Measurements from ENCODE around the gene TBC1D14.

Gene TBC1D14

DNA sequence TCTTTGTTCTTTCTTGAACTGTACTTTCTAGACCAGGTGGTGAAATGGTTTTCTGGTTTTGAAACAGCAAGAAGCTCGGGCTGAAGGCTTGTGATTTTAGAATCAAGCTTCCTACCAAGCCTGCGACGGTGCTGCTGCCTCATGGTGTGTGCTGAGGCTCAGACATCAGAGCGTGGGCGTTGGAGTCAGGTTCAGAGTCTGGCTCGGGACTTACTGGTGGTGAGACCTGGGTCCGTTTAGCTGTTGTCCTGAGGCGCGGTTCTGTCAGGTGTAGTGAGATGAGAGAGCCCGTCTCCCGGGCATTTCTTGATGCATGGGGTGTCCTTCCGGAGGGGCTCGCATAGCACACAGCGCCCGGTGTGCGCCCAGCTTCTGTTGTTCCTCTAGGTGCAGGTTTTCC, 113.9 kb downstream of the TBC1D14 start:
- DNase-seq (ENCODE audit: low spot score), result no peak

DNA sequence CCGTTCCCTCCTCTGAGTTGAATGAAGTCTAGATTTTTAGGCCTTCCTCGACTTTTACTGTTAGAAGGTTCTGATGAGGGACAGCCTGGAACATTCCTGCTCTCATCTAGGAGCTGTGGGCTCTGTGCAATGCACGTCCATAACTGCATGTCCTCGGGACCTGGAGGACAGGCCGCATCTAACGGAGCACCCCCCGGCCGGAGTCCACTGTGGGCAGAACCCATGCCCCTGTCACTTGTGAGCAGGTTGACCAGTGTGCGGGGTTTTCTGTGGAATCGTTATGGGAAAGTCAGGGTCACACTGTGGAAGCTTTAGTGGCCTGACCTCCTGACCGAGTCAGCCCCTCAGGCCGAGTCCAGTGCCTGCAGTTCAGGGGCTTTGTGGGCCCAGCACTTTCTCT, 114.3 kb downstream of the TBC1D14 start:
- no peak for DNase-seq (ENCODE audit: low spot score)

DNA sequence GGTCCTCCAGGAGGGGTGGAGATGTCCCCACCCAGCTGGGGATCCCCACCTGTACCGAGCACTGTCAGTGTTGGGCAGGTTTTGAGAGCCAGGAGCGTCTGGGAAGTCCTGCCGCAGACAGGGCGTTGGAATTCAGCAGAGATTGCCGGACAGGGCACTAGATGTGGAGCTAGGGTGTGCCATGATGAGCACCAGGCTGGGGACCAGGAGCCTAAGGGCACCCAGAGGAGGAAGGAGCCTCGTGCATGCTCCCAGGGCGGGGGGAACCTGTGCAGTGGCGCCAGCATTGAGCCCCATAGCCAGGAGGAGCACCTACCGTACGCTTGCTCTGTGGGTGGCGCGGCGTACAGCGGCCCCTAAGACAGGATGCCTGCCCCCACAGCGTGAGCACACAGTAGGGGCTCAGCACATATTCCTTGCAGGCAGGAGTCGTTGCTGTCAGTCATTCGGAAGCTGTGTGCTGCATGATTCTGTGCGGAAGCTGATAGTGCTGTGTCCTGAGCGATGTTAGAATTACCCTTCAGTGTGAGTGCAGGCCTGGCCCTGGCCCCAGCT, 114.8 kb downstream of the TBC1D14 start:
- DNase-seq (ENCODE audit: low spot score), result no peak

DNA sequence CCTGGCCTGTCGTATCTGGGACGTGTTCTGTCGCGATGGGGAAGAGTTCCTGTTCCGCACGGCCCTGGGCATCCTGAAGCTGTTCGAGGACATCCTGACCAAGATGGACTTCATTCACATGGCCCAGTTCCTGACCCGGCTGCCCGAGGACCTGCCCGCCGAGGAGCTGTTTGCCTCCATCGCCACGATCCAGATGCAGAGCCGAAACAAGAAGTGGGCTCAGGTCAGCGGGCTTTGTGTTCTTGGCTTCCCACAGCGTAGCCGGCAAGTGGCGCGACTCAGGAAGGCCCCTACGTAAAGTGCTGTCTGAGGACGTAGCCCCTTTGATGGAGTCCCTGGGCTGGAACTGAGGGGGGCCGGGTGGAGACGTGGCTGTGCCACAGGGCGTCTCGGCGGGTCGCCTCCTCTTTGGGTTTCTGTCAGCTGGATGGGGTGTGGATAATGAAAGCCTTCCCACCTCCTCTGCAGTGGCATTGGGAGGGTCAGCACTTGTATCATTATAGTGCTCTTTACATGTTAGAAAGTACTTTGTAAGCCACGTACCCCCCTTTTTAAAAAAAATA, 115.5 kb downstream of the TBC1D14 start:
- no peak for DNase-seq (ENCODE audit: low spot score)

DNA sequence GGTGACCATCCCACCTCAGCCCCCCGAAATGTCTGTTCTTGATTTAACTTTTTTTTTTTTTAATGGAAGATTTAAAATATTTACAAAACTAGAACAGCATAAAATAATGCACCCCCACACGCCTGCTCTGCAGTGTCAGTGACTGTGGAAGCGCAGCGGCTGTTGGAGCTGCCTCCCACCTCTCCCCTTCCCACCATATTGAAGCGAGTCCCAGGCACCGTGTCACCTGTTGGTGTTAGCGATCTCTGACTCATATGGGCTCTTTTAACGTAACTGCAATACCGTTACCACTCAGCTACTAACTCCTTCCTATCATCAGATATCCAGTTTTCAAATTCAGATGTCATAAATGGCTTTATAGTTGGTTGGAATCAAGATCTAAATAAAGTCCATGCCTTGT, 116.5 kb downstream of the TBC1D14 start:
- DNase-seq (ENCODE audit: low spot score), result no peak

DNA sequence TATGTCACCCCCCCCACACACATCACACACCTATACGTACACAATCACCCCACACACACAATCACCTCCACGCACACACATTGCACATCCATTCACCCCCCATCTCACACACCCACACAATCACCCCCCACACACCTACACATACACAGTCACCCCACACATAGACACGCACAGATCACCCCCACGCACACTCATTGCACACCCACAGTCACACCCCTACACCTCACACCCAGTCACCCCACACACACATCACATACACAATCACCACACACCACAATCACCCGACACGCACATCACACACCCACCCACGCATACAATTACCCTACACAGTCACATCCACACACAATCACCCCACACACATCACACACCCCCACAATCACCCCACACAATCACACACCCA, 117.7 kb downstream of the TBC1D14 start:
- no peak for DNase-seq (ENCODE audit: low spot score)

DNA sequence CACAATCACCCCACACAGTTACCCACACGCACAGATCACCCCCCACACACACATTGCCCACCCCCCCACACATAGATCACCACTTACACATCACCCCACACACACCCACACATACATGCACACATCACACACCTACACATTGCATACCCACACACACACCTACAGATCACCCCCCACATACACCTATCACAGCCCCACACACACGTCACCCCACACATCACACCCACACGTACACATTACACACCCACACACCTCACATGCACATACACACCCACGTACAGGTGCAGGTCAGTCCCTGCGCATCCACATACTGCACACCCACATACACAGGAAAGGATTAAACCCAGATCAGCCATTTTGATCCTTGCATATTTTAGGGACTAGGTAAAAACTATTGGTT, 118.3 kb downstream of the TBC1D14 start:
- DNase-seq (ENCODE audit: low spot score), result no peak

DNA sequence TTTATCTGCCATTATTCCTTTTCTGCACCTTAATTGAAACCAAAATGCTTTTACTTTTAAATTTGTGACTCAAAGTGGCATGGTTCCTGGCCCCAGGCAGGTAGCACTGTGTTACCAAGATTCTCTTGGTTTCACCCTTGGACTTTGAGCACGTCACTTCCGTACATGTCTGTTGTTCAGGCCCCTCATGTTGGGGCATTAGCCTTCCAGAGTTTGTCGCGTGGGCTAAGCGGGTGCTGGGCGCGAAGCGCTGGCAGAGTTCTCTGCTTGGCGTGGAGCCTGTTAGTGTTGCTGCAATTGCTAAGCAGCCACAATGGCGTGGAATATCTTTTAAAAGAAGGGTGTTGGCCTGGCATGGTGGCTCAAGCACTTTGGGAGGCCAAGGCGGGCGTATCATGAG, 119.6 kb downstream of the TBC1D14 start:
- DNase-seq (ENCODE audit: low spot score), result no peak

DNA sequence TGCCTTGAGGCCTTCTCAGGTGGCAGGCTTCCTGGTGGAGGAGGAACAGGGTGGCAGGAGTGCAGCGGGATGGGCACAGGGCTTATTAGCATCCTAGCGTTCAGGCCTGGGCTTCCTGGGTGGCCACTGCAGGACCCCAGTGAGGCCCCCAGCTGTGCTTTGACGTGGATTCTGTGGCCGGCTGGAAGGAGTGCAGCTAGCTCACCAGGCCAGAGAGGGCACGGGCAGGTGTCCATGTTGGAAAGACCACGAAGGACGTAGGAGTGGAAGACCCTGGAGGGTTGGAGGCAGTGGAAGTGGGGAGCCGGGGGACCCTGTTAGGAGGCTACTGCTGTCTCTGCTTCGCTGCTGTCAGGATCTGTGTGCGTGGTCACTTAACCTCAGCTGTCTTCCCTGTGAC, 120.3 kb downstream of the TBC1D14 start:
- no peak for DNase-seq (ENCODE audit: low spot score)

DNA sequence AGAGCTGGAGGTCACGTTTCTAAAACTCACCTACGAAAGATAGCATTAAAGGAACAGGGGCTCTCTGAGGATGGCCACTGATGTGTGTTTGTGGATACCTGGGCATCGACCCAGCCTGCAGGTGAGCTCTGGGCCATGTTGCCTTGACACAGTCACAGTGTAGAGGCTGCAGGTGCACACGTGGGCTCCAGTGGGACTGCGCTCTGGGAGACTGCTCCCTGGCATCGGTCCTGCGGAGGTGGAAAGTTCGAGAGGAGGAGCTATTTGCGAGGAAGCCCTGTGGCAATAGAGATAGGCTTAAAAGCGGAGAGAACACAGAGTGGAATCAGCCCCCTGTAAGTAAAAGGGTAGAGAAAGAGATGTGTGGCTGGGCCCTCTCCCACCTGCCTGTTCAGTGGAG, 121.2 kb downstream of the TBC1D14 start:
- DNase-seq (ENCODE audit: low spot score), result no peak

DNA sequence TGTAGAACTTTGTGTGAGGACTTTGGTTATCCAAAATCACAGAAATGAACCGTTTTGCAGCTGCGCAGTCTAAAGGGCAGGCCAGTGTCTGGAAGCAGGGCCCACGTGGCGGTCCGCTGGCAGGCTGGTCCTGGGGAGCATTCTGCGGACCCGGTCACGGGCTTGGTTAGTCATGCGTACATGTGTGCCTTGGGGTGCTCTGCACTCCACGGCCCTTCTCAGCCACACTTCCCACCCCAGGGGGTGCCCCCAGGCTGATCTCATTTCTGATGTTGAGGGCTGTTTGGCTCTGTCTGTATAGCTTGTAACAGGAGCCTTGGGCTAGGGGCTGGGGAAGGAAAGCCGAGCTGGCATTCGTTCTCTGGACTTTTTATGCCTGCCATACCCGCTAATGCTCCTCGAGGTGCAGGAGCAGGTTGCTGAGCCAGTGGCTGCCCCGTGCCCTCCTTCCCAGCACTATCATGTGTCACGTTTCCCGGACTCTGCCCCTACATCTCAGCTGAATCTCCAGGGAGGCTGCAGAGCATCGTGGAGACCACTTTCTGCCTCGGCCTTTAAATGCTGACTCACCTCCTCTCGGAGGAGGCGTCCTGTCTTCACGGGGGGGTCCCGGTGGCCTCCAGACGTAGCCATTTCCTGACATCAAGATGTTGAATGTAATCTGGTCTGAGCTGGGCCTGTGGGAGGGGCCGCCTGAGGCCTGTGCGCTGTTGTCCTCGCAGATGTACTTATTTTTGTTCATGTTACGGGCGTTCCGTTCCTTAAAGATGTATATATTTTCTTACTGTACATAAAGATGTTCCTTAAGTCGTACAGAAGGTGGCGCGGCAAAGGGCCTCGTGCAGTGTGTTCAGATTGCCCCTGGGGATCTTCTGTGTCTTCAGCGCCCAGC, 122.2 kb downstream of the TBC1D14 start:
- DNase-seq (ENCODE audit: low spot score), result no peak

DNA sequence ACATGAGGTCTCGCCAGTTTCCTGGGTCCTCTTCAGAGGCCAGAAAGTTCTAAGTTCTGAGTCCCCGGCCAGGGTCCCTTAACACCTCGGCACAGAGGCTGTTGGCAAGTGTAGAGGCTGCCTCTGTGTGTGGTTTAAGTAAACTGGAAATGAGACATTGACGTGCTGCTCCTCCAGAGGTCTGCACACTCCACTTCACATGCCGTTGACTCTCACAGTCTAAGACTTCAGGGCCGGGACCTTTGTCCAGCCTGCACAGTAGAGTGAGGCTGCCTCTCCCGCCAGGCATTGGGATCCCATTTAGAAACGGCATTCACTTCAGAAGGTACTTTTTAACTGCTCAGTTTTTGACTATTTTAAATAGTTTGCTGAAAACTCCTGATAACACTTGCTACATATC, 123.0 kb downstream of the TBC1D14 start:
- no peak for DNase-seq (ENCODE audit: low spot score)

DNA sequence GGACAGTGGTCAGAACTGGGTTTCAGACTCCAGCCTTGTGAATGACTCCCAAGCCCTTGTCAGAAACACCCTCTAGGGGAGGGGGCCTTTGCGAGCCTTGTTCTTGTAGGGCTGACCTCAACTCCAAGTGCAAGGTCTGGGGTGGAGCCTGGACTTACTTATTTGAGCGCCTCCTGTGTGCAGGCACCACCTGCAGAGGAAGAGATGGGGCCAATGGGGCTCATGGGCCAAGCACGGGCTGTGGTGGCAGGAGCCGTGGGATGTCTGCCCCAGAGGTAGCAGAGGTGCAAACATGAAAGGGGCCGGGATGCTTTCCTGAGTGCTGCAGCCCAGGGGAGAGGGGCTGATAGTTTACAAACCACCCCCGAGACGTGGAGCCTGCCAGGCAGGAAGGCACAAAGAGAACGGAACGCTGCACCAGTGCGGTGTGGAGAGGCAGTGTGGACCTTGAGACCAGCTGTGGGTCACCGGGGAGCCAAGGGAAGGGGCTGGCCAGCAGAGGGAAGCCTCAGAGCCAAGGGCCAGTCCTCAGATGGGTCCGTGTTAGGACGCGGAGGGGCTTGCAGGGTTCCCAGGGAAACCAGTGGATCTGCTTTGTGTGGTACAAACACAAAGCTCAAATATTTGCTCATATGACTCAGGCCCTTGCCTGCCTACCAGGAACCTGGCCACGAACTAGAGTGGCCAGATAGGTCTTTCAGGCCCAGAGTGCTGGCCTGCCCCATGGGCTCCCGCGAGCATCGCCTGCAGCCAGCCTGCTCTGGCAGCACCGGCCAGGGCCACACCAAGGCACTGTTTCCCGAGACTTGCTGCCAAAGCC, 124.8 kb downstream of the TBC1D14 start:
- peak; percentile 6 for DNase-seq (ENCODE audit: low spot score)

DNA sequence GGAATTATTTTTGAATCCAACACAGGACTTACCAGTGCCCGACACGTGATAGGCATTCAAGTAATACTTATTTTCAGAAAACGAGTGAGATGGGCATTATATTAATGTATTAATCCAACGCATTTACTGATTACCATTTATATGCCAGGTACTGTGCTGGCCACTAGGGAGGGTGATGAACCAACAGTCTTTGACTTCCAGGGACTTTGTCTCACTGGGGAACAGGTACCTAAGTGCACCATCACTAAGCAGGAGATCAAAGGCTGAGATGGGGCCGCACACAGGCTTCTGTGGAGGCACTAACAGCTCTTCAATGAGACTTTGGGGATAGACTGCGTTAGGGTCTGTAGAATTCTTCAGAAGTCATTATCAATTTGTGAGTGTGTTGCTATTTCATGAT, 127.8 kb downstream of the TBC1D14 start:
- peak; percentile 26 for DNase-seq (ENCODE audit: low spot score)

DNA sequence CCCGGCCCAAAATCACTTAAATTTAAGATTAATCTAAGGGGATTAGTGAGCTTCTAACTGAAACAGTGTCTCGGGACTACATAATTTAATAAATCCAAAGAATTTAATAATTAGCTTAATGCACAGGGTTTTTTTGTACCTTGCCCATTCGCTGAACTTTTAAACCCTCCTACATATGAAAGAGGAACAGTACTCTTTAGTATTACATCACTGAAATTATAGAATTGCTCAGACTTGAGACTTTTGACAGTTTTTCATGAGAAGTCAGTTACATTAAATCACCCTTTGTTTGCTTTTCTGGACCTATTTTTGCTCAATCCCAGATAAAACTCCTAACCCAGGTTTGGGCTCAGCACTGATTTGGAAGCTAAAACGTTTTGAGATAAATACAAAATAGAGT, 131.1 kb downstream of the TBC1D14 start:
- DNase-seq (ENCODE audit: low spot score), result no peak

DNA sequence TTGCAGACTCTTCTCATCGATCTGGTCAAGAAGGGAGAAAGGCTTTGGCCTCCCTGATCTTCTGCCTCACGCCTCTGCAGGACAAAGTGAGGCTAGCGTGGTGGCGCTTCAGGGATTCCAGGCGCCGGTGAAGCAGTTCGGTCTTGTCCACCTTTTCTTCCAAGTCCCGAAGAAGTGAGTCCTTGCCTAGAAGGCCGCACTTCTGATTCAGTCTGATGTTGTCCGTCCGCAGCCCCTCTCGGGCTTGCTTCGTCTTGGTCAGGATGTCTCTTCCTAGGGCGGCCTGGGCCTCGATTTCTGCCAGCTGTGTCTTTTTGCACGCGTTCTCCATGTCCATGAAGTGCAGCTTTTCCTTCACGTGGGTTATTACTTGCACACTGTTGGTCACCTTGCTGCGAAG, 131.6 kb downstream of the TBC1D14 start:
- no peak for DNase-seq (ENCODE audit: low spot score)

DNA sequence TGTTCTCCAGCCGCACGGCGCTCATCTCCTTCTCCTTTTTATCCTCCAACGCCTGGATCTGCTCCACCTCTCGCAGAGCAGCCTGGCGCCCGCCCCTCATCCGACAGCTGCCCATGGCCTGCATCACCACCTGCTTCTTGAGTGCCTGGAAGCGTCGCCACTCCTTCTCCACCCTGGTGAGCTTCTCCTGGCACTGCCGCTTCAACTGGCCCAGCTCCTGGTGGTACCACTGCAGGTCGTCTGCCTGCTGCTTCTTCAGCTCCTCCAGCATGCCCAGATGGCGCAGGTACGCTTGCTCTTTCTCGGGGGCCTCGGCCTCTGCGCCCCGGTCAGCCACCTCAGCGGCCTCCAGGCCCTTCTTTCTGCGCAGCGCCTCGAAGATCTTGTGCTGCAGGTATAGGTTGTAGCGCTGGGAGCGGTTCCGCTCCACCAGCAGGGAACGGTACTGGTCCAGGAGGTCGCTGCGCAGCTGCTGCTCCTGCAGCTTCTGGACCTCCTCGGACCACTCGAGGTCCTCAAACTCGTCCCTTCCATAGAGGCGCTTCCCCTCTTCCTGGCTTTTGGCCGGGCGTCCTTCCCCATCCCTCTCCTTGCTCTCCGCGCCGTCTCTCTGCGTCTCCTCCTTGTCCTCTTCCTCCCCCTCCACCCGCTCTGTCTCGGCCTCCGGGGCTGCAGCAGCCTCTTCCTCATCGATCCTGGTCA, 132.3 kb downstream of the TBC1D14 start:
- DNase-seq (ENCODE audit: low spot score), result no peak

DNA sequence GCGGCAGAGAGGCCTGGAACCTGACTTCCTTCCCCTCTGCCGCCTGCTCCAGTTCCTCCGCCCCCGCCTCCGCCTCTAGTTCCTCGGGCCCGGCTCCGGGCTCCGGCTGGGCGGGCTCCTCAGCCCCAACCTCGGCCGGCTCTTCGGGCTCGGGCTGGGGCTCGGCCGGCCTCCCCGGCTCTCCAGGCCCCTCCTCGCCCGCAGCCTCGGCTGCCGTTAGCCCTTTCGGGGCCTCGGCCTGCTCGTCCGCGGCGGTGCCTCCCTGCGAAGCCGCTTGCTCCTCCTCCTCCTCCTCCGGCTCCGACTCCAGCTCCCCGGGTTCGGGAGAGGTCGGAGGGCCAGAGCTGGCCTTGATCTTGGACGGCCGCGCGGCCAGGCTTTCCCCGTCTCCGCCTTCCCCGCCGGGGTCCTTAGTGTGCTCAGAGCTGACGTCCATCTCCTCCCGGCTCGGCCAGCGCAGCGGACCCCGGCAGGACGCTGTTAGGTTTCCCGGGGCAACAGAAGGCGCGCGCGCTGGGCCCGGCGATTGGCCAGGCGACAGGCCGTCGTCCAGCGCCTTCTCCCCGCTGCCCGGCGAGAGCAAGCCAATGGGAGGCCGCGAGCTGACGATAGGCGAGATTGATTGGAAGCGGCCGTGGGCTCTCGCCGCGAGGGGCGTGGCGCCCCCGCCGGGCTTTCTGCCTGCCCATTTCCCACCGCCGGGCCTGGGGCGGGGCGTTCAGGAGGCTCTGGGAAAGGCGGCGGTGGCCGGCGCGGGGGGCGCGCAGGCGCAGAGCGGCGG, 133.1 kb downstream of the TBC1D14 start:
- DNase-seq (ENCODE audit: low spot score), result peak; percentile 93

DNA sequence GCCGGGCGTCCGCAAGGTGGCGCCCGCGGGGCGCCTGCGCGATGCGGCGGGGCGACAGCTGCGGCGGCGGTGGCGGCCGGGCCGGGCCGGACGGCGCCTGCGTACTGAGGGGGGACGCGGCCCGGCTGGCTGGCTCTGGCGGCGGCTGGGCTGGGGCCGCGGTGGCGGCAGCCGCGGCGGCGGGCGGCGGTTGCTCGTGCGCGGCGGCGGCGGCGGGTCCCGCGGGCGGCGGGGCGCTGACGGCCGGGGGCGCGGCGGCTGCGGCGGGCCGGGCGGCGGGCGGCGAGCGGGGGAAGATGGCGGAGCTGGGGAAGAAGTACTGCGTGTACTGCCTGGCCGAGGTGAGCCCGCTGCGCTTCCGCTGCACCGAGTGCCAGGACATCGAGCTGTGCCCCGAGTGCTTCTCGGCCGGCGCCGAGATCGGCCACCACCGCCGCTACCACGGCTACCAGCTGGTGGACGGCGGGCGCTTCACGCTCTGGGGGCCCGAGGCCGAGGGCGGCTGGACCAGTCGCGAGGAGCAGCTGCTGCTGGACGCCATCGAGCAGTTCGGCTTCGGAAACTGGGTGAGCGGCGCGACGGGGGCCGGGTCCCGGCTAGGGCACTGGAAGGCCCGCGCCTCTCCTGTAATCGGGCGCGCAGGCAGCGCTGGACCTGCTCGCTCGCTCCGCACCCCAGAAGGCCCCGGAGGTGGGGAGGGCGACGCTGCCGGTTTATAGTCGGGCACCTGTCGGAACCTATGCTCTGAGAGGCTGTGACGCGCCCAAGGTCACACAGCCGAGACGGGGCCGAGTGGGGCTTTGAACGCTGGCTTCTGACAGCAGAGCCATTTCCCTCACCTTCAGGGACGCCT, 133.9 kb downstream of the TBC1D14 start, which contains the start of gene TADA2B:
TADA2B (plus strand) TSS at position 89 of the 853 bp plus-strand sequence; CDS start at position 297, 208 bp downstream.
- DNase-seq (ENCODE audit: low spot score), result peak; percentile 42

Data from SW480 (cell line).